Progenitor cell of endocrine pancreas (in vitro differentiated cells): ENCODE measurements around the gene CCL19. TPM values are rescaled to one million over a fixed set of nuclear protein-coding genes. Genes with fewer than 3 reads are reported as not detected.
"Not testable (repeated sequence)": the region's sequence is repeated elsewhere in the genome, so short reads cannot be mapped to it uniquely, and the experiment has no call there.

ENCODE experiments used
- DNase-seq: peaks from one replicate; pipeline ENCODE4 v3.0.0; 2021; ENCODE audit warnings: low spot score; ENCODE audit not compliant: unreplicated experiment
- H3K27ac Mint-ChIP-seq: 2 replicates; pipeline ENCODE4 v1.8.0; 2021; ENCODE audit warnings: mild to moderate bottlenecking, moderate library complexity, mixed read lengths
- H3K27me3 Mint-ChIP-seq: 2 replicates; pipeline ENCODE4 v1.8.0; 2021; ENCODE audit warnings: mixed read lengths
- H3K36me3 Mint-ChIP-seq: 2 replicates; pipeline ENCODE4 v1.8.0; 2022; ENCODE audit warnings: mixed read lengths; ENCODE audit not compliant: insufficient read depth
- H3K4me1 Mint-ChIP-seq: 2 replicates; pipeline ENCODE4 v1.8.0; 2021; ENCODE audit warnings: low read depth, mixed read lengths
- H3K4me3 Mint-ChIP-seq: 2 replicates; pipeline ENCODE4 v1.8.0; 2021; ENCODE audit warnings: low read depth, mild to moderate bottlenecking, moderate library complexity, mixed read lengths
- H3K9me3 Mint-ChIP-seq: 2 replicates; pipeline ENCODE4 v1.8.0; 2021; ENCODE audit warnings: low read depth, mixed read lengths
- total RNA-seq: library from RNA; stranded (reverse); gene quantifications from 2 replicates; pipeline ENCODE4 v1.2.1, GENCODE V29; 2021
- TF ChIP-seq, protein P1 (sequence below): fragments of 200-600 bp; sonication (generic); IDR thresholded peaks from one replicate; pipeline ENCODE4 v1.5.0; 2021; ENCODE audit warnings: antibody characterized with exemption, mild to moderate bottlenecking; ENCODE audit not compliant: unreplicated experiment

Gene CCL19
- total RNA-seq, 1 donor from 2014 or later: 0.53 TPM

DNA sequence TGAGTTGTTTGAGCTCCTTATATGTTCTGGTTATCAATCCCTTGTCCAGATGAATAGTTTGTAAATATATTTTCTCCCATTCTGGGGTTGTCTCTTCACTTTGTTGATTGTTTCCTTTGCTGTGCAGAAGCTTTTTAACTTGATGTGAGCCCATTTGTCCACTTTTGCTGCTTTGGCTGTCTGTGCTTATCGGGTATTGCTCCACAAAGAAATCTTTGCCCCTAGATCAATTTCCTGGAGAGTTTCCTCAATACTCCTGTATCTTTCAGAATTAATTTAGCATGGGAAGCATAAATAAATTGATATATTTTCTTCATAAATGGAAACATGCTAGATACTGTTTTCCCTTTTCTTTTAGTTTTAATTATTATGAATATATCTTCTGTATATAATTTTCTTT lies 41.4 kb upstream of the CCL19 start:
- Mint-ChIP-seq H3K27ac (no peak overlapping the region), H3K36me3 (no peaks in the 10 kb centered on the region), H3K4me3 (no peak overlapping the region), H3K27me3 (peaks cover 6% of the 10 kb centered on the region), H3K4me1 (no peaks in the 10 kb centered on the region), H3K9me3 (no peaks in the 10 kb centered on the region)
- no peak for DNase-seq
- TF ChIP-seq, protein P1, sequence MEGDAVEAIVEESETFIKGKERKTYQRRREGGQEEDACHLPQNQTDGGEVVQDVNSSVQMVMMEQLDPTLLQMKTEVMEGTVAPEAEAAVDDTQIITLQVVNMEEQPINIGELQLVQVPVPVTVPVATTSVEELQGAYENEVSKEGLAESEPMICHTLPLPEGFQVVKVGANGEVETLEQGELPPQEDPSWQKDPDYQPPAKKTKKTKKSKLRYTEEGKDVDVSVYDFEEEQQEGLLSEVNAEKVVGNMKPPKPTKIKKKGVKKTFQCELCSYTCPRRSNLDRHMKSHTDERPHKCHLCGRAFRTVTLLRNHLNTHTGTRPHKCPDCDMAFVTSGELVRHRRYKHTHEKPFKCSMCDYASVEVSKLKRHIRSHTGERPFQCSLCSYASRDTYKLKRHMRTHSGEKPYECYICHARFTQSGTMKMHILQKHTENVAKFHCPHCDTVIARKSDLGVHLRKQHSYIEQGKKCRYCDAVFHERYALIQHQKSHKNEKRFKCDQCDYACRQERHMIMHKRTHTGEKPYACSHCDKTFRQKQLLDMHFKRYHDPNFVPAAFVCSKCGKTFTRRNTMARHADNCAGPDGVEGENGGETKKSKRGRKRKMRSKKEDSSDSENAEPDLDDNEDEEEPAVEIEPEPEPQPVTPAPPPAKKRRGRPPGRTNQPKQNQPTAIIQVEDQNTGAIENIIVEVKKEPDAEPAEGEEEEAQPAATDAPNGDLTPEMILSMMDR: no peak

DNA sequence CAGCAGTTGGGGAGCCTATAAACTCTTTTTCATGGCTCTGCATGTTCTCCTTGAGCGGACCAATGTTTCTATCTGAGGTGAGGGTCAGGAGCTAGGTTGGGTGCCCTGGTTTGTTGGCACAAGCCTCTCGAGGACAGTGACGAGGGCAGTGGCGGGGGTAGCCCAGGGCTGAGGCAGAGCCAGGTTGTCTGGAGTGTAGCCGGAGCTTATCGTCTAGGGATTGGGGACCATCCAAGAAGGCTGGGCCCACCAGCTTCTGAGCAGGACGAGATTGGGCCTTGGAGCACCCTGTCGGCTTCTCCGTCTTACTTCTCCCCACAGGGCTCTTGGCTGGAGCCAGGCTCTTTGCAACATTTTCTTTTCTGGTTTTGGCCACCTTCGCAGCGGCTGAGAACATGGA lies 32.1 kb upstream of the CCL19 start:
- peaks cover 8% of the 10 kb centered on the region for H3K27me3 Mint-ChIP-seq
- H3K4me1 Mint-ChIP-seq: no peaks in the 10 kb centered on the region
- no peaks in the 10 kb centered on the region for H3K36me3 Mint-ChIP-seq
- TF ChIP-seq, protein P1: no peak
- no peak overlapping the region for H3K4me3 Mint-ChIP-seq
- no peak overlapping the region for H3K27ac Mint-ChIP-seq
- no peaks in the 10 kb centered on the region for H3K9me3 Mint-ChIP-seq
- DNase-seq: no peak

DNA sequence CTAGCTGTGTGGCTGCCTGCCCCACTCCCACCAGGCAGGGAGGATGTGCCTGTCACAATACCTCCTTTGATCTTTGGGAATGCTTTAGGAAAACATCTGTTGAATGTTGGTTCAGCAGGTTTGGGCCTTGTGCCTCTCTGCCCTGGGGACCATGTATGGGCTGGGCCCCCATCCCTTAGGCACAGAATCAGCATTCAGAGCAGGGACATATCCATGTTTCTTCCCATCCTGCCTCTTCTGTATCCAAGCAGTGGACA lies 28.6 kb upstream of the CCL19 start:
- not testable (repeated sequence) for H3K4me1 Mint-ChIP-seq, H3K27ac Mint-ChIP-seq, DNase-seq, H3K36me3 Mint-ChIP-seq, H3K4me3 Mint-ChIP-seq, H3K9me3 Mint-ChIP-seq
- H3K27me3 Mint-ChIP-seq: peaks cover 12% of the 10 kb centered on the region

DNA sequence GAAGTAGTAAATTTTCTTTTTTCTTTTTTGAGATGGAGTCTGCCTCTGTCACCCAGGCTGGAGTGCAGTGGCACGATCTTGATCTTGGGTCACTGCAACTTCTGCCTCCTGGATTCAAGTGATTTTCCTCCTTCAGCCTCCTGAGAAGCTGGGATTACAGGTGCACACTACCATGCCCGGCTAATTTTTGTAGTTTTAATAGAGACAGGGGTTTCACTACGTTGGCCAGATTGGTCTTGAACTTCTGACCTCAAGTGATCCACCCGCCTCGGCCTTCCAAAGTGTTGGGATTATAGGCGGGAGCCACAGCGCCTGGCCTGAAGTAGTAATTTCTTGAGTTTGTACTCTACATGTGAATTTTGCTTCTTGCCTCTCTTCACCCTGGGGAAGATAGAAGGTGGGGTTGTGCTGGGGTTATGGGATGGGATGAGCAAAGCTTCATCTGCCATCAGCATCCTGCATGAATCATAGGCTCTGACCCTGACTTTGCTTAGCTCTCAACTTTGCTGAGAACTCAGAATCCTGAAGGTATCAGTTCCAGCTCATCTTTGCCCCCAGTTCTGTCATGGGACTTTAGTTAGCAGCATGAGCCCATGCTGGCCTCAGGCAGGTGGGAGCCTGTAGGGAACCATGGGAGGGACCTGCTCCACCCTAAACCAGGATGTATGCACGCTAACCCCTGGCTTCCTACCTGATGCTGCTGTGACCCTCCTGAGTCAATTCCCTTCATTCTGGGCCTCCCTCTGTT lies 28.1 kb upstream of the CCL19 start:
- DNase-seq: no peak
- no peak overlapping the region for H3K27ac Mint-ChIP-seq
- no peak overlapping the region for H3K4me3 Mint-ChIP-seq
- no peaks in the 10 kb centered on the region for H3K9me3 Mint-ChIP-seq
- TF ChIP-seq, protein P1: no peak
- H3K27me3 Mint-ChIP-seq: peaks cover 12% of the 10 kb centered on the region
- no peaks in the 10 kb centered on the region for H3K36me3 Mint-ChIP-seq
- no peaks in the 10 kb centered on the region for H3K4me1 Mint-ChIP-seq

DNA sequence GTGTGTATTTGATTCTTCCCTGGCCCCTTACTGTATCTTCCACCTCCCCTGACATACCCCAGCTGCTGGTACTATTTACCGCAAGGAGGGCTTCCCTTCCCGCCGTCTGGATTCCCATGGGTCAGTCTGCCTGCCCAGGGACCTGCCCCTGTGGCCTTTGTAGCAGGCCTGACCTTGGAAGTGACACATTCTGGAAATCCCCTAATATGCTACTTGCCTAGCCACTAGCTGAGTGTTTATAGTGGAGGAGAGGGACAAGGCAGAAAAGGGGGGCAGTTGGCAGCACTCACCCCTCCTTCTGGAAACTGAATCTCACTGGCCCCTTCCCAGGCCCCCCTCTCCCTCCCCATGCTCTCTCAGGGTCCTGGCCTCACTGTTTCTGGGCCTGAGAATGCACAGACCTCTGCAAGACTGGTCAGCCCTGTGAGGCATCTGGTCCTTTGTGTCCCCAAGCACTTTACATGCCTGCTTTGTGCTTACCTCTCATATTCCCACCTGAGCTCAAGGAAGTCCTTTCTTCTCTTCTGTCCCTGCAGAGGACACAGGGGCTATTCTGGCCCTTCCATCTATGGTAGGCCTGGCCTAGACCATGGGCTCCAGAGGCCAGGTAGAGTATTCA lies 27.0 kb upstream of the CCL19 start:
- no peak for DNase-seq
- no peaks in the 10 kb centered on the region for H3K9me3 Mint-ChIP-seq
- TF ChIP-seq, protein P1: no peak
- H3K27ac Mint-ChIP-seq: no peak overlapping the region
- H3K4me1 Mint-ChIP-seq: no peaks in the 10 kb centered on the region
- H3K36me3 Mint-ChIP-seq: no peaks in the 10 kb centered on the region
- peaks cover 16% of the 10 kb centered on the region for H3K27me3 Mint-ChIP-seq
- no peak overlapping the region for H3K4me3 Mint-ChIP-seq

DNA sequence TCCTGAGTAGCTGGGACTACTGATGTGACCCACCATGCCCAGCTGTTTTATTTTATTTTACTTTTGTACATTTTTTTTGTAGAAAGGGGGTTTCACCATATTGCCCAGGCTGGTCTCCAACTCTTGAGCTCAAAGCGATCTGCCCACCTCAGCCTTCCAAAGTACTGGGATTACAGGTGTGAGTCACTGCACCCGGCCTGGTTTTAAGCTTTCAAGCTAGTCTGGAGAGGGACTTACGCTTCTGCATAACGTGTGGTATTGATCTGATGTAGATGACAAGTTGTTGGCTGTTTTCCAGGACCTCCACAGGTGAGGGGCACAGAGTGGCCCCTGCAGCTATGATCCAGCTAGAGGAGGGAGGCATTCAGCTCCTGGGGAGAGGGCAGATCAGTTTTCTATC lies 25.6 kb upstream of the CCL19 start:
- H3K4me3 Mint-ChIP-seq: no peak overlapping the region
- DNase-seq: no peak
- H3K27me3 Mint-ChIP-seq: peaks cover 16% of the 10 kb centered on the region
- no peaks in the 10 kb centered on the region for H3K36me3 Mint-ChIP-seq
- no peaks in the 10 kb centered on the region for H3K9me3 Mint-ChIP-seq
- TF ChIP-seq, protein P1: no peak
- no peak overlapping the region for H3K27ac Mint-ChIP-seq
- no peaks in the 10 kb centered on the region for H3K4me1 Mint-ChIP-seq
